ENCODE data around the gene IVD.

Gene IVD

DNA sequence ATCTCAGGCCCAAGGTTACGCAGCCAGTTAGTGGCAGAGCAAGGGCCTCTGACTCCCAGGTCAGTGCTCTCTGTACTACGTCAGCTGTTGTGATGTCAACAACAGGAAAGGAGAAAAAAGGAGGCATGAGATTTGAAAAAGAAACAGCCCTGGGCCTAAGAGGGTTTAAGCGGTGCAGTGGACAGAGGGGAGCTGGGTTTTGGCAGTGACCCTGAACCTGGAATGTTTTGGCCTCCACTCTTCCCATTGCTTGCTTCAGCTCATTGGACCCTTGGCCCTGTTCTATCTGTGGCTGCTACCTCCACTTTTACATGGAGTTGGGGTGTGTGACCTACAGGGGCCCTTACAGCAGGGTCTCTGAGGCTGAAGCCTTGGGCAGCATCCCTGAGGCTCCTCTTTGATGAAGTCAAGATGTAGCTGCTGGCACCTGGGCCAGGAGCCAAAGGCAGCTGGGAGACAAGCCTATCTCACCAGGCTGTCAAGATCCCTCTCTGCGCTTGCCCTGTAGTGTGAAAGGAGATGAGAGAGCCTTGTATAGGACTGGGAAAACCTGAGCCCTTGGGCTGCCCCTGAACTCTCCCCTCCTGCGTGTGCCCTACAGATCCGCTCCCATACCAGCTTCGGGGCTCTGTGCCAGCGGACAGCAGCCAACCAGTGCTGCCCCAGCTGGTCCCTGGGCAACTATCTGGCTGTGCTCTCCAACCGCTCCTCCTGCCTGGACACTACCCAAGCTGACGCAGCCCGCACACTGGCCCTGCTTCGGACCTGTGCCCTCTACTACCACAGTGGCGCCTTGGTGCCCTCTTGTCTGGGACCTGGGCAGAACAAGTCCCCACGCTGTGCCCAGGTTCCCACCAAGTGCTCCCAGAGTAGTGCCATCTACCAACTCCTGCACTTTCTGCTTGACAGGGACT, 38.9 kb upstream of the IVD start:
- no peak overlapping the region for H3K4me3 ChIP-seq (ENCODE audit: low read depth, low read length)
- TF ChIP-seq MYC (IDR thresholded peaks at IDR 0.05; ENCODE audit: low read depth, low read length): no peak
- TF ChIP-seq, protein P1, sequence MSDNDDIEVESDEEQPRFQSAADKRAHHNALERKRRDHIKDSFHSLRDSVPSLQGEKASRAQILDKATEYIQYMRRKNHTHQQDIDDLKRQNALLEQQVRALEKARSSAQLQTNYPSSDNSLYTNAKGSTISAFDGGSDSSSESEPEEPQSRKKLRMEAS (IDR thresholded peaks at IDR 0.05; ENCODE audit: low read depth, low read length): no peak
- TF ChIP-seq, protein P2, sequence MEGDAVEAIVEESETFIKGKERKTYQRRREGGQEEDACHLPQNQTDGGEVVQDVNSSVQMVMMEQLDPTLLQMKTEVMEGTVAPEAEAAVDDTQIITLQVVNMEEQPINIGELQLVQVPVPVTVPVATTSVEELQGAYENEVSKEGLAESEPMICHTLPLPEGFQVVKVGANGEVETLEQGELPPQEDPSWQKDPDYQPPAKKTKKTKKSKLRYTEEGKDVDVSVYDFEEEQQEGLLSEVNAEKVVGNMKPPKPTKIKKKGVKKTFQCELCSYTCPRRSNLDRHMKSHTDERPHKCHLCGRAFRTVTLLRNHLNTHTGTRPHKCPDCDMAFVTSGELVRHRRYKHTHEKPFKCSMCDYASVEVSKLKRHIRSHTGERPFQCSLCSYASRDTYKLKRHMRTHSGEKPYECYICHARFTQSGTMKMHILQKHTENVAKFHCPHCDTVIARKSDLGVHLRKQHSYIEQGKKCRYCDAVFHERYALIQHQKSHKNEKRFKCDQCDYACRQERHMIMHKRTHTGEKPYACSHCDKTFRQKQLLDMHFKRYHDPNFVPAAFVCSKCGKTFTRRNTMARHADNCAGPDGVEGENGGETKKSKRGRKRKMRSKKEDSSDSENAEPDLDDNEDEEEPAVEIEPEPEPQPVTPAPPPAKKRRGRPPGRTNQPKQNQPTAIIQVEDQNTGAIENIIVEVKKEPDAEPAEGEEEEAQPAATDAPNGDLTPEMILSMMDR (IDR thresholded peaks at IDR 0.05; ENCODE audit: low read depth, low read length): no peak
- TF ChIP-seq POLR2A (IDR thresholded peaks at IDR 0.05; ENCODE audit: extremely low read depth, insufficient read length): no peak
- DNase-seq (ENCODE audit: low read depth): no peak

DNA sequence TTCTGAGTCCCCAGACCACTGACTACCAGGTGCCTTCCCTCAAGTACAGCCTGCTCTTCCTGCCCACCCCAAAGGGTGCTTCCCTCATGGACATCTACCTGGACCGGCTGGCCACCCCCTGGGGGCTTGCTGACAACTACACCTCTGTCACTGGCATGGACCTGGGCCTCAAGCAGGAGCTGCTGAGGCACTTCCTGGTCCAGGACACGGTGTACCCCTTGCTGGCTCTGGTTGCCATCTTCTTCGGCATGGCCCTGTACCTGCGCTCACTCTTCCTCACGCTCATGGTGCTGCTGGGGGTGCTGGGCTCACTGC, 38.3 kb upstream of the IVD start:
- DNase-seq (ENCODE audit: low read depth): no peak
- no peak overlapping the region for H3K4me3 ChIP-seq (ENCODE audit: low read depth, low read length)
- TF ChIP-seq, protein P1 (IDR thresholded peaks at IDR 0.05; ENCODE audit: low read depth, low read length): no peak
- TF ChIP-seq MYC (IDR thresholded peaks at IDR 0.05; ENCODE audit: low read depth, low read length): no peak
- TF ChIP-seq, protein P2 (IDR thresholded peaks at IDR 0.05; ENCODE audit: low read depth, low read length): no peak
- TF ChIP-seq POLR2A (IDR thresholded peaks at IDR 0.05; ENCODE audit: extremely low read depth, insufficient read length): no peak

DNA sequence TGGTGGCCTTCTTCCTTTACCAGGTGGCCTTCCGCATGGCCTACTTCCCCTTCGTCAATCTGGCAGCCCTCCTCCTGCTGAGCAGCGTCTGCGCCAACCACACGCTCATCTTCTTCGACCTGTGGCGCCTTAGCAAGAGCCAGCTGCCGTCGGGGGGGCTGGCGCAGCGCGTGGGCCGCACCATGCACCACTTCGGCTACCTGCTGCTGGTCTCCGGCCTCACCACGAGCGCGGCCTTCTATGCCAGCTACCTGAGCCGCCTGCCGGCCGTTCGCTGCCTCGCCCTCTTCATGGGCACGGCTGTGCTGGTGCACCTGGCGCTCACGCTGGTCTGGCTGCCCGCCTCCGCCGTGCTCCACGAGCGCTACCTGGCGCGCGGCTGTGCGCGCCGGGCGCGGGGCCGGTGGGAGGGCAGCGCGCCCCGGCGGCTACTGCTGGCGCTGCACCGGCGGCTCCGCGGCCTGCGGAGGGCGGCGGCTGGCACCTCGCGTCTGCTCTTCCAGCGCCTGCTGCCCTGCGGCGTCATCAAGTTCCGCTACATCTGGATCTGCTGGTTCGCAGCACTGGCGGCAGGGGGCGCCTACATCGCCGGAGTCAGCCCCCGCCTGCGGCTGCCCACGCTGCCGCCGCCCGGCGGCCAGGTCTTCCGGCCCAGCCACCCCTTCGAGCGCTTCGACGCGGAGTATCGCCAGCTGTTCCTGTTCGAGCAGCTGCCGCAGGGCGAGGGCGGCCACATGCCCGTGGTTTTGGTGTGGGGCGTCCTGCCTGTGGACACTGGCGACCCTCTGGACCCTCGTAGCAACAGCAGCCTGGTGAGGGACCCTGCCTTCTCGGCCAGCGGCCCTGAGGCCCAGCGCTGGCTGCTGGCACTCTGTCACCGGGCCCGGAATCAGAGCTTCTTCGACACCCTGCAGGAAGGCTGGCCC, 37.6 kb upstream of the IVD start:
- H3K4me3 ChIP-seq (ENCODE audit: low read depth, low read length): no peak overlapping the region

DNA sequence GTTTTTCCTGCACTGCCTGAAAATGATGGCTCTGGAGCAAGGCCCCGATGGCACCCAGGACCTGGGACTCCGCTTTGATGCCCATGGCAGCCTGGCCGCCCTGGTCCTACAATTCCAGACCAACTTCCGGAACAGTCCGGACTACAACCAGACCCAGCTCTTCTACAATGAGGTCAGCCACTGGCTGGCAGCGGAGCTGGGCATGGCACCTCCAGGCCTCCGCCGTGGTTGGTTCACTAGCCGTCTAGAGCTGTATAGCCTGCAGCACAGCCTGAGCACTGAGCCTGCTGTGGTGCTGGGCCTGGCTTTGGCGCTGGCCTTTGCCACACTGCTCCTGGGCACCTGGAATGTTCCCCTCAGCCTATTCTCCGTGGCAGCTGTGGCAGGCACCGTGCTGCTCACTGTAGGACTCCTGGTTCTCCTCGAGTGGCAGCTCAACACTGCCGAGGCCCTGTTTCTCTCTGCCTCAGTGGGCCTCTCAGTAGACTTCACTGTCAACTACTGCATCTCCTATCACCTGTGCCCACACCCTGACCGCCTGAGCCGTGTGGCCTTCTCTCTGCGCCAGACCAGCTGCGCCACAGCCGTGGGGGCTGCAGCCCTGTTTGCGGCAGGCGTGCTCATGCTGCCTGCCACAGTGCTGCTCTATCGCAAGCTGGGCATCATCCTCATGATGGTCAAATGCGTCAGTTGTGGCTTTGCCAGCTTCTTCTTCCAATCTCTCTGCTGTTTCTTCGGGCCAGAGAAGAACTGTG, 36.7 kb upstream of the IVD start:
- H3K4me3 ChIP-seq (ENCODE audit: low read depth, low read length): no peak overlapping the region
- no peak for TF ChIP-seq POLR2A (IDR thresholded peaks at IDR 0.05; ENCODE audit: extremely low read depth, insufficient read length)
- TF ChIP-seq, protein P1 (IDR thresholded peaks at IDR 0.05; ENCODE audit: low read depth, low read length): no peak
- TF ChIP-seq, protein P2 (IDR thresholded peaks at IDR 0.05; ENCODE audit: low read depth, low read length): no peak
- no peak for TF ChIP-seq MYC (IDR thresholded peaks at IDR 0.05; ENCODE audit: low read depth, low read length)
- DNase-seq (ENCODE audit: low read depth): no peak

More for the DNA sequence above, 37.6 kb upstream of the IVD start:
- TF ChIP-seq, protein P1 (IDR thresholded peaks at IDR 0.05; ENCODE audit: low read depth, low read length): peak; percentile 93
- peak; percentile 97 for TF ChIP-seq MYC (IDR thresholded peaks at IDR 0.05; ENCODE audit: low read depth, low read length)
- TF ChIP-seq, protein P2 (IDR thresholded peaks at IDR 0.05; ENCODE audit: low read depth, low read length): peak; percentile 62
- no peak for TF ChIP-seq POLR2A (IDR thresholded peaks at IDR 0.05; ENCODE audit: extremely low read depth, insufficient read length)
- peak; percentile 96 for DNase-seq (ENCODE audit: low read depth)

DNA sequence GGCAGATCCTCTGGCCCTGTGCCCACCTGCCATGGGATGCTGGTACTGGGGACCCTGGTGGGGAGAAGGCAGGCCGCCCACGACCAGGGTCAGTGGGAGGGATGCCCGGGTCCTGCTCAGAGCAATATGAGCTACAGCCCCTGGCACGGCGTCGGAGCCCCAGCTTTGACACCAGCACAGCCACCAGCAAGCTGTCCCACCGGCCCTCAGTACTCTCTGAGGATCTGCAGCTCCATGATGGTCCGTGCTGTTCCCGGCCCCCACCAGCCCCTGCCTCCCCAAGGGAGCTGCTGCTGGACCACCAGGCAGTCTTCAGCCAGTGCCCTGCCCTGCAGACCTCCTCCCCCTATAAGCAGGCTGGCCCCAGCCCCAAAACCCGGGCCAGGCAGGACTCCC, 36.1 kb upstream of the IVD start:
- DNase-seq (ENCODE audit: low read depth): no peak
- TF ChIP-seq, protein P2 (IDR thresholded peaks at IDR 0.05; ENCODE audit: low read depth, low read length): no peak
- TF ChIP-seq, protein P1 (IDR thresholded peaks at IDR 0.05; ENCODE audit: low read depth, low read length): no peak
- TF ChIP-seq MYC (IDR thresholded peaks at IDR 0.05; ENCODE audit: low read depth, low read length) (no peak), POLR2A (IDR thresholded peaks at IDR 0.05; ENCODE audit: extremely low read depth, insufficient read length) (no peak)
- H3K4me3 ChIP-seq (ENCODE audit: low read depth, low read length): no peak overlapping the region

Data from NB4 (cell line).